Neuronal stem cell (in vitro differentiated cells): Measurements from ENCODE around the gene STK32B.
"Not testable (repeated sequence)": the region's sequence is repeated elsewhere in the genome, so short reads cannot be mapped to it uniquely, and the experiment has no call there.

Source experiments
- DNase-seq: peaks from one replicate; pipeline ENCODE4 v3.0.0-alpha.2; 2013; ENCODE audit warnings: low spot score
- H2AFZ ChIP-seq: one replicate; pipeline ENCODE4 v1.6.1; 2013; ENCODE audit warnings: mild to moderate bottlenecking, low read length, inconsistent platforms
- H2AK5ac ChIP-seq: 2 replicates; pipeline ENCODE4 v1.6.1; 2013; ENCODE audit warnings: low read depth, mild to moderate bottlenecking, inconsistent platforms, low read length, moderate library complexity, mixed read lengths
- H2BK120ac ChIP-seq: 2 replicates; pipeline ENCODE4 v1.6.1; 2013; ENCODE audit warnings: low read depth, mild to moderate bottlenecking, inconsistent platforms, low read length, moderate library complexity, mixed read lengths
- H2BK12ac ChIP-seq: one replicate; pipeline ENCODE4 v1.6.1; 2013; ENCODE audit warnings: low read length, inconsistent platforms
- H2BK15ac ChIP-seq: 2 replicates; pipeline ENCODE4 v1.6.1; 2013; ENCODE audit warnings: mild to moderate bottlenecking, low read length, inconsistent platforms, mixed read lengths
- H2BK5ac ChIP-seq: one replicate; pipeline ENCODE4 v1.6.1; 2013; ENCODE audit warnings: inconsistent platforms, mild to moderate bottlenecking, low read length, moderate library complexity
- H3K14ac ChIP-seq: one replicate; pipeline ENCODE4 v1.6.1; 2013; ENCODE audit warnings: low read length, inconsistent platforms
- H3K18ac ChIP-seq: 2 replicates; pipeline ENCODE4 v1.6.1; 2013; ENCODE audit warnings: low read length, inconsistent platforms
- H3K23ac ChIP-seq: 2 replicates; pipeline ENCODE4 v1.6.1; 2013; ENCODE audit warnings: low read depth, mild to moderate bottlenecking, mixed read lengths, low read length, inconsistent platforms; ENCODE audit not compliant: poor library complexity
- H3K27ac ChIP-seq: replicated peaks from 3 replicates; pipeline ENCODE4 v1.5.1; 2013; ENCODE audit warnings: low read length, inconsistent platforms
- H3K27me3 ChIP-seq, 3 experiments: 2 replicates each; pipeline ENCODE4 v1.6.1; 2013; ENCODE audit warnings: low read length in 3 of 3, mild to moderate bottlenecking in 2 of 3, inconsistent platforms in 1 of 3, low read depth in 1 of 3, mixed read lengths in 1 of 3, moderate library complexity in 1 of 3; ENCODE audit not compliant: control insufficient read depth in 3 of 3, insufficient read depth in 3 of 3
- H3K36me3 ChIP-seq, 2 donors: replicated peaks in 1 of 2; 2 replicates each; pipeline ENCODE4 v1.6.1; 2013; ENCODE audit warnings: low read length in 2 of 2; ENCODE audit not compliant: control insufficient read depth in 2 of 2, insufficient read depth in 2 of 2
- H3K4ac ChIP-seq: 2 replicates; pipeline ENCODE4 v1.6.1; 2013; ENCODE audit warnings: inconsistent platforms, mild to moderate bottlenecking, low read length, moderate library complexity
- H3K4me1 ChIP-seq, 2 donors: 1 replicate in 1 of 2; 2 replicates in 1 of 2; pipeline ENCODE4 v1.6.1; 2013; ENCODE audit warnings: low read length in 2 of 2, low read depth in 1 of 2; ENCODE audit not compliant: control insufficient read depth in 2 of 2, insufficient read depth in 1 of 2
- H3K4me2 ChIP-seq: one replicate; pipeline ENCODE4 v1.6.1; 2013; ENCODE audit warnings: mild to moderate bottlenecking, low read length, inconsistent platforms; ENCODE audit not compliant: insufficient read depth, poor library complexity, severe bottlenecking
- H3K4me3 ChIP-seq, 2 donors: 2 replicates each; pipeline ENCODE4 v1.5.1; 2013; ENCODE audit warnings: low read length in 2 of 2, mild to moderate bottlenecking in 2 of 2, inconsistent platforms in 1 of 2, moderate library complexity in 1 of 2
- H3K79me1 ChIP-seq: one replicate; pipeline ENCODE4 v1.6.1; 2013; ENCODE audit warnings: low read depth, mild to moderate bottlenecking, inconsistent platforms, low read length, moderate library complexity
- H3K9ac ChIP-seq: one replicate; pipeline ENCODE4 v1.6.1; 2013; ENCODE audit warnings: mild to moderate bottlenecking, low read depth, low read length, inconsistent platforms; ENCODE audit not compliant: poor library complexity
- H3K9me3 ChIP-seq, 2 donors: replicated peaks in 1 of 2; 2 replicates each; pipeline versions ENCODE3 to v1.6.1; 2013; ENCODE audit warnings: low read length in 2 of 2, mild to moderate bottlenecking in 2 of 2, inconsistent platforms in 1 of 2, low read depth in 1 of 2, mixed read lengths in 1 of 2, moderate library complexity in 1 of 2; ENCODE audit not compliant: control insufficient read depth in 2 of 2, insufficient read depth in 1 of 2
- H4K8ac ChIP-seq: one replicate; pipeline ENCODE4 v1.6.1; 2013; ENCODE audit warnings: low read depth, mild to moderate bottlenecking, inconsistent platforms, low read length, moderate library complexity
- H4K91ac ChIP-seq: one replicate; pipeline ENCODE4 v1.6.1; 2013; ENCODE audit warnings: low read length, low read depth, mild to moderate bottlenecking, inconsistent platforms; ENCODE audit not compliant: poor library complexity
- WGBS, 2 donors: extraction: QIAGEN DNeasy Blood & Tissue Kit; methylation state at CpG; one replicate each; pipeline ENCODE4 v1.1.7; 2013; ENCODE audit warnings: missing lambda C conversion rate in 2 of 2, mixed read lengths in 1 of 2; ENCODE audit not compliant: insufficient read length in 2 of 2, insufficient replicate concordance in 1 of 2; ENCODE audit errors: extremely low coverage in 2 of 2; 5-methylcytosine and 5-hydroxymethylcytosine counted together

Gene STK32B

DNA sequence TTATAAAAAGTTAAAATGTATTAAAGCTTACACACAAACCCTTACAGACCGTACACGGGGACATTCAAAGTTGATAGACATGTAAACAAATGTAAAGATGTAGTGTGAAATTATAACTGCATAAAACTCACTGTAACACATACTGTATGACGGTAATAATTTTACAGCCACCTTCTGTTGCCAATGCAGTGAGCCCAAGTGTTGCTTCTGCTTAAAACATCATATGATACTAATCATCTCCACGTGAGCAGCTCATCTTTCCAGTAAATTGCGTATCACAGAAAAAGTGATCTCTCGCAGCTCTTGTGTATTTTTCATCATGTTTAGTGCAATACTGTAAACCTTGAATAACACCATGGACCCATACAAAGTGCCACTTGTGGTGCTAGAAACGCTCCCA lies 233.2 kb downstream of the STK32B start:
- H3K79me1 ChIP-seq: no peaks in the 10 kb centered on the region
- no peak overlapping the region for H4K8ac ChIP-seq
- H3K4me1 ChIP-seq: no peaks in the 10 kb centered on the region
- WGBS, 2 donors: no CpG with 5 or more reads among the region's 7 CpGs
- H3K9me3 ChIP-seq: no peaks in the 10 kb centered on the region
- H2BK5ac ChIP-seq: no peak overlapping the region
- no peak overlapping the region for H3K4me3 ChIP-seq
- H4K91ac ChIP-seq: no peak overlapping the region
- no peaks in the 10 kb centered on the region for H3K27me3 ChIP-seq
- no peak overlapping the region for H3K27ac ChIP-seq
- no peak overlapping the region for H3K18ac ChIP-seq
- H3K4me2 ChIP-seq: no peak overlapping the region
- H2BK120ac ChIP-seq: no peak overlapping the region
- no peaks in the 10 kb centered on the region for H3K36me3 ChIP-seq
- no peak overlapping the region for H3K23ac ChIP-seq
- H3K9ac ChIP-seq: no peak overlapping the region
- H2AFZ ChIP-seq: no peak overlapping the region
- H3K14ac ChIP-seq: no peak overlapping the region
- DNase-seq: no peak
- H2BK15ac ChIP-seq: no peak overlapping the region
- H3K4ac ChIP-seq: no peak overlapping the region
- no peak overlapping the region for H2AK5ac ChIP-seq
- no peak overlapping the region for H2BK12ac ChIP-seq

DNA sequence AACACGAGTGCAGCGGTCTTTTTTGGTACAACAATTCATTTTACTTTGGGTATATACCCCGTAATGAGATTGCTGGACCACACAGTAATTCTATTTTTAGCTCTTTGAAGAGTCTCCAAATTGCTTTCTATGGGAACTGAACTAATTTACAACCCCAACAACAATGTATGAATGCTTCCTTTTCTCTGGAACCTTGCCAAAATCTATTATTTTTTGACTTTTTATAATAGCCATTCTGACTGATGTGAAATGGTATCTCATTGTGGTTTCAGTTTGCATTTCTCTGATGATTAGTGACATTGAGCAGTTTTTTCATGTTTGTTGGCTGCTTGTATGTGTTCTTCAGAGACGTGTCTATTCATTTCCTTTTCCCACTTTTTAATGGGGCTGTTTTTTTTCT lies 240.8 kb downstream of the STK32B start:
- no CpG with 5 or more reads among the region's 4 CpGs for WGBS, 2 donors
- Histone ChIP-seq H3K23ac (no peak overlapping the region), H3K27ac (no peak overlapping the region), H3K4ac (no peak overlapping the region), H3K9me3 (no peaks in the 10 kb centered on the region), H2BK12ac (no peak overlapping the region), H4K91ac (no peak overlapping the region), H4K8ac (no peak overlapping the region), H2BK5ac (no peak overlapping the region), H3K36me3 (no peaks in the 10 kb centered on the region), H2AK5ac (no peak overlapping the region), H2BK120ac (no peak overlapping the region), H3K9ac (no peak overlapping the region), H3K14ac (no peak overlapping the region), H3K79me1 (no peaks in the 10 kb centered on the region), H3K4me2 (no peak overlapping the region), H3K4me3 (no peak overlapping the region), H2BK15ac (no peak overlapping the region), H3K18ac (no peak overlapping the region), H3K4me1 (no peaks in the 10 kb centered on the region), H2AFZ (no peak overlapping the region), H3K27me3 (no peaks in the 10 kb centered on the region)
- no peak for DNase-seq

DNA sequence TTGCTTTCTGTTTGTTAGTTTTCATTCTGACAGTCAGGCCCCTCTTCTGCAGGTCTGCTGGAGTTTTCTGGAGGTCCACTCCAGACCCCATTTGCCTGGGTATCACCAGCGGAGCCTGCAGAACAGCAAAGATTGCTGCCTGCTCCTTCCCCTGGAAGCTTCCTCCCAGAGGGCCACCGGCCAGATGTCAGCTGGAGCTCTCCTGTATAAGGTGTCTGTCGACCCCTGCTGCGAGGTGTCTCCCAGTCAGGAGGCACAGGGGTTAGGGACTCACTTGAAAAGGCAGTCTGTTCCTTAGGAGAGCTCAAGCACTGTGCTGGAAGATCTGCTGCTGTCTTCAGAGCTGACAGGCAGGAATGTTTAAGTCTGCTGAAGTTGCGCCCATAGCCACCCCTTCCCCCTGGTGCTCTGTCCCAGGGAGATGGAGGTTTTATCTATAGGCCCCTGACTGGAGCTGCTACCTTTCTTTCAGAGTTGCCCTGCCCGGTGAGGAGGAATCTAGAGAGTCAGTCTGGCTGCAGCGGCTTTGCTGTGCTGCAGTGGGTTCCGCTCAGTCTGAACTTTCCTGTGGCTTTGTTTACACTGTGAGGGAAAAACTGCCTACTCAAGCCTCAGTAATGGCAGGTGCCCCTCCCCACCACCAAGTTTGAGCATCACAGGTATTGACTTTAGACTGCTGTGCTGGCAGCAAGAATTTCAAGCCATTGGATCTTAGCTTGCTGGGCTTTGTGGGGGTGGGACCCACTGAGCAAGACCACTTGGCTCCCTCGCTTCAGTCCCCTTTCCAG lies 246.9 kb downstream of the STK32B start:
- H3K9ac ChIP-seq, H3K36me3 ChIP-seq, H2AFZ ChIP-seq, H3K27me3 ChIP-seq, H4K91ac ChIP-seq, H3K18ac ChIP-seq, H2BK120ac ChIP-seq, H4K8ac ChIP-seq, H2BK15ac ChIP-seq, H3K23ac ChIP-seq, H3K14ac ChIP-seq, H3K4me1 ChIP-seq, H2BK12ac ChIP-seq, H3K4ac ChIP-seq, H3K79me1 ChIP-seq, H3K4me3 ChIP-seq, H3K4me2 ChIP-seq, H2BK5ac ChIP-seq, H3K9me3 ChIP-seq, H2AK5ac ChIP-seq, H3K27ac ChIP-seq, DNase-seq: not testable (repeated sequence)
- WGBS, 2 donors: no CpG with 5 or more reads among the region's 9 CpGs

DNA sequence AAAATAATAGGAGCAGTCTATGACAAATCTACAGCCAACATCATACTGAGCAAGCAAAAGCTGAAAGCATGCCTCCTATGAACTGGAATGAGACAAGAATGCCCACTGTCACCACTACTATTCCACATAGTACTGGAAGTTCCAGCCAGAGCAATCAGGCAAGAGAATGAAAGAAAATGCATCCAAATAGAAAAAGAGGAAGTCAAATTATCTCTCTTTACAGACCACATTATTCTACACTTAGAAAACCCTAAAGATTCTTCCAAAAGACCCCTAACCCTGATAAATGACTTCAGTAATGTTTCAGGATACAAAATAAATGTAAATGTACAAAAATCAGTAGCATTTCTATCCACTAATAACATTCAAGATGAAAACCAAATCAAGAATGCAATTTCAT lies 249.0 kb downstream of the STK32B start:
- Histone ChIP-seq H3K14ac (no peak overlapping the region), H3K36me3 (no peaks in the 10 kb centered on the region), H2BK15ac (no peak overlapping the region), H3K4me3 (no peak overlapping the region), H3K9ac (no peak overlapping the region), H2BK12ac (no peak overlapping the region), H3K9me3 (no peaks in the 10 kb centered on the region), H3K4me1 (no peaks in the 10 kb centered on the region), H2BK120ac (no peak overlapping the region), H3K79me1 (no peaks in the 10 kb centered on the region), H3K27ac (no peak overlapping the region), H2AK5ac (no peak overlapping the region), H2AFZ (no peak overlapping the region), H2BK5ac (no peak overlapping the region), H3K23ac (no peak overlapping the region), H4K8ac (no peak overlapping the region), H3K27me3 (no peaks in the 10 kb centered on the region), H3K18ac (no peak overlapping the region), H4K91ac (no peak overlapping the region), H3K4me2 (no peak overlapping the region), H3K4ac (no peak overlapping the region)
- no peak for DNase-seq
